Mammary epithelial cell (primary cell): ENCODE measurements around the gene HSD17B8.
"Not testable (repeated sequence)": the region's sequence is repeated elsewhere in the genome, so short reads cannot be mapped to it uniquely, and the experiment has no call there.

Experiments
- EZH2 ChIP-seq: IDR thresholded peaks from 2 replicates; pipeline ENCODE4 v1.6.1; 2012; ENCODE audit warnings: low read length, inconsistent platforms, borderline replicate concordance
- TF ChIP-seq, protein P1 (sequence below), 2 donors: IDR thresholded peaks in 1 of 2; conservative IDR thresholded peaks in 1 of 2; 2 replicates each; pipeline ENCODE4 v1.5.1; 2011 to 2012; ENCODE audit warnings: inconsistent platforms in 2 of 2, low read length in 2 of 2, mild to moderate bottlenecking in 2 of 2, control low read depth in 1 of 2, low read depth in 1 of 2; ENCODE audit not compliant: insufficient read depth in 1 of 2; ENCODE audit errors: extremely low read depth in 1 of 2

DNA sequence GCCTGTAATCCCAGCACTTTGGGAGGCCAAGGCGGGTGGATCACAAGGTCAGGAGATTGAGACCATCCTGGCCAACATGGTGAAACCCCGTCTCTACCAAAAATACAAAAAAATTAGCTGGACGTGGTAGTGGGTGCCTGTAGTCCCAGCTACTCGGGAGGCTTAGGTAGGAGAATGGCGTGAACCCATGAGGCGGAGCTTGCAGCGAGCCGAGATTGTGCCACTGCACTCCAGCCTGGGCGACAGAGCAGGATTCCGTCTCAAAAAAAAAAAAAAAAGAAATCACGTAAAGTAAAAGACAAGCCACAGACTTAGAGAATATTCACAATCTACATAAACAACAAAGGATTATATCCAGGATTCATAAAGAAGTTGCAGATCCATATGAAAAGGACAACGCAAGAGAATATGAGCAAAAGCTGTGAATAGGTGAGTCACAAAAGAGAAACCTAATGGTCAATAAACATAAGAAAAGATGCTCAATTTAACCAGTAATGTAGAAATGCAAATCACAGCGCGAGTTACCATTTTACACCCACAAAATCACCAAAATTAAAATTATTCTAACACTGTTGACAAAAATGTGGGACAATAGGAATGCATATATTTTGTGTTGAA, 22.2 kb downstream of the HSD17B8 start:
- TF ChIP-seq, protein P1, sequence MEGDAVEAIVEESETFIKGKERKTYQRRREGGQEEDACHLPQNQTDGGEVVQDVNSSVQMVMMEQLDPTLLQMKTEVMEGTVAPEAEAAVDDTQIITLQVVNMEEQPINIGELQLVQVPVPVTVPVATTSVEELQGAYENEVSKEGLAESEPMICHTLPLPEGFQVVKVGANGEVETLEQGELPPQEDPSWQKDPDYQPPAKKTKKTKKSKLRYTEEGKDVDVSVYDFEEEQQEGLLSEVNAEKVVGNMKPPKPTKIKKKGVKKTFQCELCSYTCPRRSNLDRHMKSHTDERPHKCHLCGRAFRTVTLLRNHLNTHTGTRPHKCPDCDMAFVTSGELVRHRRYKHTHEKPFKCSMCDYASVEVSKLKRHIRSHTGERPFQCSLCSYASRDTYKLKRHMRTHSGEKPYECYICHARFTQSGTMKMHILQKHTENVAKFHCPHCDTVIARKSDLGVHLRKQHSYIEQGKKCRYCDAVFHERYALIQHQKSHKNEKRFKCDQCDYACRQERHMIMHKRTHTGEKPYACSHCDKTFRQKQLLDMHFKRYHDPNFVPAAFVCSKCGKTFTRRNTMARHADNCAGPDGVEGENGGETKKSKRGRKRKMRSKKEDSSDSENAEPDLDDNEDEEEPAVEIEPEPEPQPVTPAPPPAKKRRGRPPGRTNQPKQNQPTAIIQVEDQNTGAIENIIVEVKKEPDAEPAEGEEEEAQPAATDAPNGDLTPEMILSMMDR (conservative IDR thresholded peaks at IDR 0.05 in 1 of 2, IDR thresholded peaks at IDR 0.05 in 1 of 2; ENCODE audit: extremely low read depth in 1 of 2, insufficient read depth in 1 of 2, low read depth in 1 of 2, low read length in 2 of 2) = not testable (repeated sequence)
- TF ChIP-seq EZH2 = not testable (repeated sequence)
